Osteoblast (primary cell): Measurements from ENCODE around the gene DDX19B. TPM values are rescaled to one million over a fixed set of nuclear protein-coding genes. Genes with fewer than 3 reads are reported as not detected.

Source experiments
- DNase-seq: peaks from one replicate; pipeline ENCODE4 v3.0.0; 2011; ENCODE audit warnings: low spot score, mixed read lengths; ENCODE audit not compliant: insufficient read length; ENCODE audit errors: missing footprints
- H2AFZ ChIP-seq: 2 replicates; pipeline ENCODE4 v1.6.0; 2011; ENCODE audit warnings: mild to moderate bottlenecking, low read length
- H3K27ac ChIP-seq: 2 replicates; pipeline ENCODE4 v1.5.1; 2011; ENCODE audit warnings: mild to moderate bottlenecking, low read depth, low read length, moderate library complexity
- H3K27me3 ChIP-seq: 2 replicates; pipeline ENCODE4 v1.6.0; 2012; ENCODE audit warnings: mild to moderate bottlenecking, control low read depth, inconsistent platforms, low read length, moderate library complexity; ENCODE audit not compliant: insufficient read depth
- H3K36me3 ChIP-seq: 2 replicates; pipeline ENCODE4 v1.5.1; 2011; ENCODE audit warnings: mild to moderate bottlenecking, low read length, control low read depth, moderate library complexity; ENCODE audit not compliant: insufficient read depth
- H3K4me1 ChIP-seq: 2 replicates; pipeline ENCODE4 v1.5.1; 2011; ENCODE audit warnings: mild to moderate bottlenecking, low read length, control low read depth, moderate library complexity; ENCODE audit not compliant: insufficient read depth
- H3K4me2 ChIP-seq: 2 replicates; pipeline ENCODE4 v1.6.0; 2011; ENCODE audit warnings: mild to moderate bottlenecking, low read length; ENCODE audit not compliant: insufficient read depth
- H3K4me3 ChIP-seq: fragments of 200-600 bp; sonication (generic); 3 replicates; pipeline ENCODE4 v1.5.1; 2012; ENCODE audit warnings: mild to moderate bottlenecking, low read length, inconsistent platforms; ENCODE audit not compliant: insufficient read depth
- H3K79me2 ChIP-seq: 2 replicates; pipeline ENCODE4 v1.6.0; 2012; ENCODE audit warnings: mild to moderate bottlenecking, low read length, control low read depth, inconsistent platforms; ENCODE audit not compliant: insufficient read depth
- H3K9me3 ChIP-seq: 2 replicates; pipeline ENCODE4 v1.5.1; 2011; ENCODE audit warnings: low read depth, low read length, control low read depth
- H4K20me1 ChIP-seq: 2 replicates; pipeline ENCODE4 v1.6.0; 2012; ENCODE audit warnings: mild to moderate bottlenecking, low read length, control low read depth; ENCODE audit not compliant: insufficient read depth
- CTCF ChIP-seq: IDR thresholded peaks from 2 replicates; pipeline ENCODE4 v1.5.1; 2011; ENCODE audit warnings: mild to moderate bottlenecking, low read depth, low read length, moderate library complexity; ENCODE audit errors: extremely low read depth
- total RNA-seq: library from RNA; depleted of rRNA; stranded (reverse); fragments of >200 nt; gene quantifications from 2 replicates; pipeline ENCODE4 v1.2.3, GENCODE V29; 2012

Gene DDX19B
- total RNA-seq, 1 donor = 42.7 TPM

DNA sequence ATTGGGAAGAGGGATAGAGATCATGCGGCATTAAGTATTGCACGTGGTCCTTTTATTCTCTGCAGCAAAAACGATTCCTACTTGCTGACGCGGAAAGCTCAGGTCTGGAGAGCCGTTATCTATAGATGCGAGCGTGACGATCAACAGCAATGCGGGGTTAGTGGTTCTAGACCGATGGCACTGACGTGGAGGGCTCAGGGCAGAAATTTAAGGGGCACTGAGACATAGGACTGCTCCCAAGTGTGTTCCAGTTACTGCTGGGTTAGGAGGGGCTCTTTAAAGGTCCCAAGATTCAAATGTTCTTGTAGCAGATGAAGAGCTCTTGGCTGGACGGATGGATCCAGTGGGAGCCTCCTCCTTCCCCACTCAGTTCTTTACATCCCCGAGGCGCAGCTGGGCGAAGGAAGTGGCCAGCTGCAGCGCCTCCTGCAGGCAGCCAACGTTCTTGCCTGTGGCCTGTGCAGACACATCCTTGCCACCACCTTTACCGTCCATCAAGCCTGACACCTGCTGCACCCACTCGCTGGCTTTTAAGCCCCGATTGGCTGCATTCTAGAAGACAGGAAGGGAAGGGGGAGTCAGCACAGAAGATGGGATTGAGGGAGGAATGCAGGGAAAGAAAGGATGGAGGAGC lies 46.5 kb upstream of the DDX19B start:
- Histone ChIP-seq H3K27ac (no peak overlapping the region), H3K9me3 (no peaks in the 10 kb centered on the region), H3K27me3 (no peaks in the 10 kb centered on the region), H3K4me1 (peaks cover 5% of the 10 kb centered on the region), H3K4me3 (no peak overlapping the region), H4K20me1 (peaks cover 13% of the 10 kb centered on the region), H3K36me3 (peaks cover 51% of the 10 kb centered on the region), H3K4me2 (no peak overlapping the region), H2AFZ (no peak overlapping the region), H3K79me2 (peaks cover 24% of the 10 kb centered on the region)
- peak; percentile 73 for DNase-seq
- TF ChIP-seq CTCF = peak; percentile 42

DNA sequence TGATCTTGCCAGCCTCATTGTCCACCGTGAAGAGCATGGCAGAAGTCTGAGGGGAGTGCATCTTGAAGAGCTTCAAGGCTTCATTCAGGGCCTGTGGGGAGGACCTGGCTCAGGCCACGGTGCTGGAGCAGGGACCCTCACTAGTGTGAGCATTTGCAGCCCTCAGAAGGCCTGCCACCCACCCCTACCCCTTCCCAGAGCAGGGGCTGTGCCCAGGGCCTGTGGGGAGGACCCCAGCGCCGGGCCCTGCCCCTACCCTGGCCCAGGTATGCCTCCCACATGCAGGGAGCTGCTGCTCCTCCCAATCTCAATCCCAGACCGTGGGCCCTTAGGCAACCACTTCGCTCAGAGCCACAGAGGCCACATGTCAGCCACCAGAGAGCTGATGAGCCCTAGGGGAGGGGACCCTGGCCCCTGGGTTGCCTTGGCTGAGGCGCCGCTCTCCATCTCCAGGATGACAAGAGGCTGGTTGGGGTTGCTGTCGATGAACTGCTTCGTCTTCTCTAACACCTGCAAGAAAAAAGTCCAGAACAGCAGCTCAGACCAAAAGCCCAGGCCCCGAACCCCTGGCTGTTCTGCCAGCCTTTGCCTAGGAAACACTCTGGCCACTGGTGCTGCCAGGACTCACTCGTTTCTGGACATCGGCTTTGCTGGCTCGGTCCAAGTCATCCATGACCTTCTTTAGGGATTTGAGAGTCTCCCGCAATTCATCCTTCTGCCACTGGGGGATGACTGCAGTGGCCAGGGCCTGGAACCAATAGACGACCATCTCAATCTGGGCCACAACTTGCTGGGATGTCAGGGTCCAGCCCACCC lies 45.5 kb upstream of the DDX19B start:
- H3K36me3 ChIP-seq = peaks cover 59% of the 10 kb centered on the region
- H4K20me1 ChIP-seq = peaks cover 13% of the 10 kb centered on the region
- peak; percentile 90 for DNase-seq

GRCh38 chr16:70254180-70254964 lies 44.6 kb upstream of the DDX19B start:
- no peak overlapping the region for H2AFZ ChIP-seq
- peaks cover 19% of the 10 kb centered on the region for H3K79me2 ChIP-seq
- no peaks in the 10 kb centered on the region for H3K27me3 ChIP-seq
- H3K4me3 ChIP-seq = no peak overlapping the region
- H3K27ac ChIP-seq = no peak overlapping the region
- H3K4me1 ChIP-seq = peaks cover 5% of the 10 kb centered on the region
- no peaks in the 10 kb centered on the region for H3K9me3 ChIP-seq
- peaks cover 67% of the 10 kb centered on the region for H3K36me3 ChIP-seq
- peak; percentile 51 for DNase-seq
- no peak overlapping the region for H3K4me2 ChIP-seq
- no peak for TF ChIP-seq CTCF
- H4K20me1 ChIP-seq = peaks cover 14% of the 10 kb centered on the region

More for the DNA sequence above, 45.5 kb upstream of the DDX19B start:
- peaks cover 24% of the 10 kb centered on the region for H3K79me2 ChIP-seq
- H3K9me3 ChIP-seq = no peaks in the 10 kb centered on the region
- peak; percentile 61 for TF ChIP-seq CTCF
- H3K4me3 ChIP-seq = no peak overlapping the region
- no peak overlapping the region for H3K4me2 ChIP-seq
- H3K27ac ChIP-seq = no peak overlapping the region
- H2AFZ ChIP-seq = no peak overlapping the region
- H3K4me1 ChIP-seq = peaks cover 5% of the 10 kb centered on the region
- H3K27me3 ChIP-seq = no peaks in the 10 kb centered on the region
